ENCODE data around the gene S100A7A.
"Not testable (repeated sequence)": the region's sequence is repeated elsewhere in the genome, so short reads cannot be mapped to it uniquely, and the experiment has no call there.

DNA sequence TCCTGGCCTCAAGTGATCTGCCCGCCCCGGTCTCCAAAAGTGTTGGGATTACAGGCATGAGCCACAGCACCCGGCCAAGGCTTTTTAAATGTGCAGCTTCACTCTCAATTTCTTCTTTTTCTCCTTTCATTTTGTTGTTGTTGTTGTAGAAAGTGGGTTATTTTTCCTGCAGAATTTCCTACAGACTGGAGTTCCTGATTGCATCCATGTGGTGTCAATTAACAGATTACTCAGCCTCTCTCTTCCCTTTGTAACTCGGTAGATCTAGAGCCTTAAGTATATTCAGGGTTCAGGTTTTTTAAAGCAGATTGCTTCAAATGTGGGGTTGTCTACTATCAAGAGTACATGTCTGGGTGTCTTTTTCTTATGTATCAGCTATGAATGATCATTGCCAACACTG is 32.5 kb downstream of the S100A7A start:
- TF ChIP-seq, protein P1, sequence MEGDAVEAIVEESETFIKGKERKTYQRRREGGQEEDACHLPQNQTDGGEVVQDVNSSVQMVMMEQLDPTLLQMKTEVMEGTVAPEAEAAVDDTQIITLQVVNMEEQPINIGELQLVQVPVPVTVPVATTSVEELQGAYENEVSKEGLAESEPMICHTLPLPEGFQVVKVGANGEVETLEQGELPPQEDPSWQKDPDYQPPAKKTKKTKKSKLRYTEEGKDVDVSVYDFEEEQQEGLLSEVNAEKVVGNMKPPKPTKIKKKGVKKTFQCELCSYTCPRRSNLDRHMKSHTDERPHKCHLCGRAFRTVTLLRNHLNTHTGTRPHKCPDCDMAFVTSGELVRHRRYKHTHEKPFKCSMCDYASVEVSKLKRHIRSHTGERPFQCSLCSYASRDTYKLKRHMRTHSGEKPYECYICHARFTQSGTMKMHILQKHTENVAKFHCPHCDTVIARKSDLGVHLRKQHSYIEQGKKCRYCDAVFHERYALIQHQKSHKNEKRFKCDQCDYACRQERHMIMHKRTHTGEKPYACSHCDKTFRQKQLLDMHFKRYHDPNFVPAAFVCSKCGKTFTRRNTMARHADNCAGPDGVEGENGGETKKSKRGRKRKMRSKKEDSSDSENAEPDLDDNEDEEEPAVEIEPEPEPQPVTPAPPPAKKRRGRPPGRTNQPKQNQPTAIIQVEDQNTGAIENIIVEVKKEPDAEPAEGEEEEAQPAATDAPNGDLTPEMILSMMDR (IDR thresholded peaks at IDR 0.05) = not testable (repeated sequence)
- TF ChIP-seq POLR2AphosphoS5, TCF7L2 (IDR thresholded peaks at IDR 0.05; ENCODE audit: low read depth, low read length): not testable (repeated sequence)

Data from Panc1 (cell line).